Stimulated activated CD8-positive, alpha-beta memory T cell treated with anti-CD3 and anti-CD28 coated beads, Interleukin-7, amount 100 ng/mL, for 1 hour (primary cell): Measurements from ENCODE around the gene ABHD16A.

Experiments
- DNase-seq, 2 donors: peaks; one replicate each; pipeline ENCODE4 v3.0.0-alpha.2; 2020; ENCODE audit warnings: low read depth in 2 of 2

The ABHD16A gene

GRCh38 chr6:31641370-31641769 lies 61.8 kb downstream of the ABHD16A start:
- DNase-seq: no peak

GRCh38 chr6:31640612-31641011 lies 62.5 kb downstream of the ABHD16A start:
- no peak for DNase-seq

- no peak for DNase-seq
These were observed 63.7 kb downstream of the ABHD16A start for GRCh38 chr6:31639449-31639861.

GRCh38 chr6:31639043-31639442 lies 64.1 kb downstream of the ABHD16A start:
- DNase-seq: no peak
